Stimulated activated naive CD8-positive, alpha-beta T cell treated with anti-CD3 and anti-CD28 coated beads, Interleukin-15, Interleukin-2, amounts not matched to agents 100 ng/mL and 50 ng/mL, for 24 hours (primary cell): ENCODE results near the gene KAZN.

ENCODE experiments used
- H3K27ac Mint-ChIP-seq: one replicate; pipeline ENCODE4 v1.8.0; 2021; ENCODE audit warnings: mild to moderate bottlenecking, mixed read lengths
- H3K27me3 Mint-ChIP-seq: one replicate; pipeline ENCODE4 v1.8.0; 2021; ENCODE audit warnings: mixed read lengths
- H3K36me3 Mint-ChIP-seq: one replicate; pipeline ENCODE4 v1.8.0; 2021; ENCODE audit warnings: low read depth, mixed read lengths
- H3K4me1 Mint-ChIP-seq: one replicate; pipeline ENCODE4 v1.8.0; 2021; ENCODE audit warnings: low read depth, mixed read lengths
- H3K4me3 Mint-ChIP-seq: one replicate; pipeline ENCODE4 v1.8.0; 2021; ENCODE audit warnings: mild to moderate bottlenecking, mixed read lengths
- H3K9me3 Mint-ChIP-seq: one replicate; pipeline ENCODE4 v1.8.0; 2021; ENCODE audit warnings: mixed read lengths

The KAZN gene

DNA sequence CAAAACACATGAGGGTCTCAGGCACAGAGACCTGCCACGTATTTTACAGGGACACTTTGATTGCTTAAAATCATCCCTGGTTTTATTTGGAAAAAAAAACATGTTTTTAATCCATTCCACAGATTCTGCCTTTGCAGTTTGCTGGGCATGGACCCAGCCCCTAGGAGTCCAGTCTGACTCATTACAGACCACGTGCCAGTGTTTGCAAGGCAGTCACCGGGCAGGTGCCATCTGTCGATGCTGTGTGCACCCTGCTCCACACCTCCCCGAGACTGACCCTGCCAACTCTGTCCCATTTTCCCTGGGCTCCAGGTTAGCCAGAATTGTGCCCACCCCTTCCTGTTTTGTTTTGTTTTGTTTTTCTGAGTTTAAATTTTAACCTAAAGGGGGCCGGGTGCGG is 406.6 kb downstream of the KAZN start:
- Mint-ChIP-seq H3K4me3 (no peak overlapping the region), H3K36me3 (no peaks in the 10 kb centered on the region), H3K27me3 (no peaks in the 10 kb centered on the region), H3K4me1 (no peaks in the 10 kb centered on the region), H3K9me3 (no peaks in the 10 kb centered on the region), H3K27ac (no peak overlapping the region)

GRCh38 chr1:15007368-15007767 is 408.9 kb downstream of the KAZN start:
- Mint-ChIP-seq H3K27me3 (no peaks in the 10 kb centered on the region), H3K4me3 (no peak overlapping the region), H3K27ac (no peak overlapping the region), H3K4me1 (no peaks in the 10 kb centered on the region), H3K36me3 (no peaks in the 10 kb centered on the region), H3K9me3 (no peaks in the 10 kb centered on the region)

- no peaks in the 10 kb centered on the region for H3K36me3 Mint-ChIP-seq
- H3K4me3 Mint-ChIP-seq = no peak overlapping the region
Observed at GRCh38 chr1:15007842-15008241, 409.4 kb downstream of the KAZN start.

GRCh38 chr1:15008783-15009729 is 410.6 kb downstream of the KAZN start:
- H3K27ac Mint-ChIP-seq = no peak overlapping the region
- H3K4me1 Mint-ChIP-seq = no peaks in the 10 kb centered on the region
- no peak overlapping the region for H3K4me3 Mint-ChIP-seq
- no peaks in the 10 kb centered on the region for H3K9me3 Mint-ChIP-seq
- peaks cover 3% of the 10 kb centered on the region for H3K27me3 Mint-ChIP-seq
- no peaks in the 10 kb centered on the region for H3K36me3 Mint-ChIP-seq

More at GRCh38 chr1:15007842-15008241, 409.4 kb downstream of the KAZN start:
- Mint-ChIP-seq H3K9me3 (no peaks in the 10 kb centered on the region), H3K27ac (no peak overlapping the region), H3K27me3 (no peaks in the 10 kb centered on the region), H3K4me1 (no peaks in the 10 kb centered on the region)

DNA sequence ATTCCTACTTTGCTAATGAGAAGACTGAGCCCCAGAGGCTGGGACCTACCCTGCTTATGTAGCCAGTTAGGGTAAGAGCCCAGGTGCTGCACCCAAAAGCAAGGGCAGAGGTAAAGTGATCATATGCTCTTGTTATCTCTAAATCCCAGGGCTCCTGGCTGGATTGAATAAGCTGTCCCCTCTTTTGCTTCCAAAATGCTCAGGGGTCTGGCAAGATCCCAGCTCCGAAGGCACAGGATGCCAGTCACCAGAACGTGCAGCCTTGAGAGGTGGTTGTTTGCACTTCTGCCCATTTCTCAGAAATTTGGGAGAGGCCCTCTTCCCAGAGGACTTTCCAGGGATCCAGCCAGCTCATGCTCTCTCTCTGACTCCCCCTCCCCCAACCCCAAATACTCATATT is 412.7 kb downstream of the KAZN start:
- peaks cover 3% of the 10 kb centered on the region for H3K27me3 Mint-ChIP-seq
- H3K4me1 Mint-ChIP-seq = no peaks in the 10 kb centered on the region
- H3K36me3 Mint-ChIP-seq = no peaks in the 10 kb centered on the region
- no peaks in the 10 kb centered on the region for H3K9me3 Mint-ChIP-seq
- no peak overlapping the region for H3K27ac Mint-ChIP-seq
- H3K4me3 Mint-ChIP-seq = no peak overlapping the region

GRCh38 chr1:15011661-15012060 is 413.2 kb downstream of the KAZN start:
- no peaks in the 10 kb centered on the region for H3K4me1 Mint-ChIP-seq

GRCh38 chr1:15012822-15013221 is 414.3 kb downstream of the KAZN start:
- H3K9me3 Mint-ChIP-seq = no peaks in the 10 kb centered on the region
- H3K4me1 Mint-ChIP-seq = no peaks in the 10 kb centered on the region
- no peak overlapping the region for H3K27ac Mint-ChIP-seq
- no peaks in the 10 kb centered on the region for H3K36me3 Mint-ChIP-seq
- H3K27me3 Mint-ChIP-seq = peaks cover 3% of the 10 kb centered on the region
- no peak overlapping the region for H3K4me3 Mint-ChIP-seq

More at GRCh38 chr1:15011661-15012060, 413.2 kb downstream of the KAZN start:
- Mint-ChIP-seq H3K36me3 (no peaks in the 10 kb centered on the region), H3K9me3 (no peaks in the 10 kb centered on the region), H3K4me3 (no peak overlapping the region), H3K27me3 (peaks cover 3% of the 10 kb centered on the region), H3K27ac (no peak overlapping the region)

DNA sequence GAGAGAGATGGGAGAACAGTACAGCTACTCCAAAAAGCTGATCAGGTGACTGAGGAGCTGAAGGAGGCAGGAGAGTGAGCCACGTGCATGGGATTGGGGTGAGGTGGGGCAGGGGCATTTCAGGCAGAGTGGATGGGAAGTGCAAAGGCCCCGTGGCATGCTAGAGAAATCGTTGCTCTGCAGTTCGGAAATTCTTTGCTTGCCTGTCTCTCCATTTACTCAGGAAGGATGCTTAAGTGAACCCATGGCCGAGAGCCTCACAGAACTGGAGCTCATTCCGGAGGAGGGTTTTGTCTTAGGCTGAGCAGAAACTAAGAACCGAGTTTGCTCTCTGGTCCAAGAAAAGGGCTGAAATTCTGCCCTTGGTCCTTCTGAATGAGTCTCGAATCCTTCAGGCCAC is 415.3 kb downstream of the KAZN start:
- no peaks in the 10 kb centered on the region for H3K4me1 Mint-ChIP-seq
- H3K9me3 Mint-ChIP-seq = no peaks in the 10 kb centered on the region
- H3K27ac Mint-ChIP-seq = no peak overlapping the region
- peaks cover 3% of the 10 kb centered on the region for H3K27me3 Mint-ChIP-seq
- no peaks in the 10 kb centered on the region for H3K36me3 Mint-ChIP-seq
- no peak overlapping the region for H3K4me3 Mint-ChIP-seq

DNA sequence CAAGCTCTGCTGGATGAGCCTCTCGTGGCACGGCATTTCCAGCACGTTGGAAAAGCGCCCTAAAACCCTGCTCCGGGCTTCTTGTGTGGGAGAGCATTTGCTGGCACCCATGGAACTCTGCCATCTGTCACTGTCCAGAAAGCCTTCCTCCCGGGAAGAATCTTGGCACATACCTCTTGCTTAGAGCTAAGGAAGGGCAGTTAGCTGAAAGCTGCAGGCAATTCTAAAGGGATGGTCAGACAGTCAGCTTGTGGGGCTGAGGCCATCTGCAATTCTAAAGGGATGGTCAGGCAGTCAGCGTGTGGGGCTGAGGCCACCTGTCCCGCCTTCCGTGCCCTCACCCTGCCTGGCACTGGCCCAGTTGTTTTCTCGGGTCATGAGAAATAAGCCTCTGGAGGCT is 416.0 kb downstream of the KAZN start:
- H3K4me3 Mint-ChIP-seq = no peak overlapping the region

GRCh38 chr1:15016001-15016400 is 417.5 kb downstream of the KAZN start:
- Mint-ChIP-seq H3K4me3 (no peak overlapping the region), H3K9me3 (no peaks in the 10 kb centered on the region), H3K36me3 (no peaks in the 10 kb centered on the region), H3K27ac (no peak overlapping the region), H3K4me1 (no peaks in the 10 kb centered on the region), H3K27me3 (peaks cover 3% of the 10 kb centered on the region)

More for the DNA sequence above, 416.0 kb downstream of the KAZN start:
- Mint-ChIP-seq H3K27ac (no peak overlapping the region), H3K4me1 (no peaks in the 10 kb centered on the region), H3K36me3 (no peaks in the 10 kb centered on the region), H3K9me3 (no peaks in the 10 kb centered on the region), H3K27me3 (peaks cover 3% of the 10 kb centered on the region)

GRCh38 chr1:15016526-15016925 is 418.0 kb downstream of the KAZN start:
- Mint-ChIP-seq H3K4me3 (no peak overlapping the region), H3K27me3 (peaks cover 3% of the 10 kb centered on the region), H3K9me3 (no peaks in the 10 kb centered on the region), H3K36me3 (no peaks in the 10 kb centered on the region), H3K4me1 (no peaks in the 10 kb centered on the region), H3K27ac (no peak overlapping the region)

- H3K27me3 Mint-ChIP-seq = peaks cover 3% of the 10 kb centered on the region
- H3K36me3 Mint-ChIP-seq = no peaks in the 10 kb centered on the region
- H3K9me3 Mint-ChIP-seq = no peaks in the 10 kb centered on the region
- H3K27ac Mint-ChIP-seq = no peak overlapping the region
- H3K4me3 Mint-ChIP-seq = no peak overlapping the region
- H3K4me1 Mint-ChIP-seq = no peaks in the 10 kb centered on the region
Observed at GRCh38 chr1:15017120-15017519, 418.6 kb downstream of the KAZN start.

GRCh38 chr1:15018767-15019166 is 420.3 kb downstream of the KAZN start:
- Mint-ChIP-seq H3K27me3 (no peaks in the 10 kb centered on the region), H3K36me3 (no peaks in the 10 kb centered on the region), H3K4me1 (no peaks in the 10 kb centered on the region), H3K27ac (no peak overlapping the region), H3K9me3 (no peaks in the 10 kb centered on the region), H3K4me3 (no peak overlapping the region)

DNA sequence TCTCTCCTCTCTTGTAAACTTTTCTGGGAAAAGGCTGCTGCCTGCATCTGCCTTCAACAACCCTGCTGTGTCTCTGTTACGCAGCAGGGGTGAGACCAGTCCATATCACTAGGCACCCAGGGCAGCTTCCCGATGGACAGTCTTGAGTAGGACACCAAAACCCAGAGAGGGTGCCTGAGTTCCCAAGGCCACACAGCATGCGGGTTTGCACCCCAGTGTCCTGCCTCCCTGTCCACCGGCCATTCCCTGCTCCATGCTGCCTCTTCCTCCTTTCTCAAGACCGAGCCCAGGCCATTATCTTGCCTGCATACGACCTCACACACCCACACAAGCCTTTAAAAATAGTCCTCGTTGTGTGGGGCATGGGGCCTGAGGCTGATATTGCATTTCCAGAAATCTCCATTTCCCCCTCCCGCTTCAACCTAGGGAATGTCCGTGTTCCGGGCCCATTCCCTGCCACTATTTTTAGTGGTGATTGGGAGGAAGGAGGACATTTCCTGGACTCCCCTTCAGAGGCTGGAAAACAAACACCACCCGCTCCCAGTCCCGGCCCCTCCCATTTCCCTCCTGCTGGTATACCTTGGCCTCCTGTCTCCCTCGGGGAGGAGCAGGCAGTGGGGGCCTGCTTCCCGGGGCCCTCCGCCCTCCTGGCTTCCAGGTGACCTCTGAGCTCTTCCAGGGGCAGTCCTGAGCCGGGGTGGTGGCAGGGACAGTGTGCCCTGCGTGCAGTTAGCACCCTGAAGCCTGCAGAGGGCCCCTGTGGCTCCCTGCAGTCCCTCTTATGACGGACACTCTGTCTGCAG is 422.7 kb downstream of the KAZN start:
- no peaks in the 10 kb centered on the region for H3K4me1 Mint-ChIP-seq
- H3K27me3 Mint-ChIP-seq = no peaks in the 10 kb centered on the region

DNA sequence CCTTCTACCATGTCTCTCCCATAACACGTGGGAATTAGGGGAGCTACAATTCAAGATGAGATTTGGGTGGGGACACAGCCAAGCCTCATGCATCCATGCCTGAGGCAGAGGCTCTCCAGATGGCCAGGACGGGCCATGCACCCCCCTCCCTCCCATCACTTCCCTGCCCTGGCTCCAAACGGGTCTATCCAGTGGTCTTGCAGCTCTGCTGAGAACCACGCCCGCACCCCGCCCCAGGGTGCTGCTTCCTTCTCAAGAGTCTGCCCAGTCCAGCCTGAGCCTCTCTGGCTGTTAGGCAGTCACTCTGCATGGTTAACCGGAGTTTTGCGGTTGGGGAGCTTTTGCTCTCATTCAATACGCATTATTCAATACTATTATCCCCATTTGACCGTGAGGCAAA is 423.6 kb downstream of the KAZN start:
- Mint-ChIP-seq H3K4me1 (no peaks in the 10 kb centered on the region), H3K36me3 (no peaks in the 10 kb centered on the region), H3K27ac (no peak overlapping the region), H3K27me3 (no peaks in the 10 kb centered on the region), H3K4me3 (no peak overlapping the region), H3K9me3 (no peaks in the 10 kb centered on the region)

More for the DNA sequence above, 422.7 kb downstream of the KAZN start:
- Mint-ChIP-seq H3K36me3 (no peaks in the 10 kb centered on the region), H3K9me3 (no peaks in the 10 kb centered on the region), H3K4me3 (no peak overlapping the region), H3K27ac (no peak overlapping the region)
